ENCODE data around the gene DCC. TPM values are rescaled to one million over a fixed set of nuclear protein-coding genes. Genes with fewer than 3 reads are reported as not detected.

Gene DCC
- total RNA-seq, 2 donors from 2014 or later = not detected

DNA sequence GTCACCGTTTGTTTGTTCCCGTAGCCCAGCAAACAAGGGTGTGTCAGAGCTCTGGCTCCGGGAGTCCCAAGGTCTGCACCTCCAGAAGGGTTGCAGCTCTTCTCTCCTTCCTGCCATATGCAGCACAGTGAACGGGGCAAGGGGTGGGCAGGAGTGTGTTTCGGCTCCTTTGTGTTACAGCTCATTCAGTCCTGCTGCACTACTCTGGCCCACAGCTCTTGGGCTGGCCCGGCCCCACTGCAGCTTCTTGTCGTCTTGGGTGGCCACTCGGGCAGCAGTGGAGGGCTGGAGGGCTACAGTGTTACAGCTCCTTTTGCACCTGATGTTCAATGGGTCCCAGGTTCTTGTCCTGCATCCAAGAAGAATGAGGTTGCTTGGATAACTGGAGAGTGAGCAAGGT is 408.3 kb downstream of the DCC start:
- Mint-ChIP-seq H3K36me3 (no peaks in the 10 kb centered on the region), H3K27ac (no peak overlapping the region)
- no peak for ATAC-seq

DNA sequence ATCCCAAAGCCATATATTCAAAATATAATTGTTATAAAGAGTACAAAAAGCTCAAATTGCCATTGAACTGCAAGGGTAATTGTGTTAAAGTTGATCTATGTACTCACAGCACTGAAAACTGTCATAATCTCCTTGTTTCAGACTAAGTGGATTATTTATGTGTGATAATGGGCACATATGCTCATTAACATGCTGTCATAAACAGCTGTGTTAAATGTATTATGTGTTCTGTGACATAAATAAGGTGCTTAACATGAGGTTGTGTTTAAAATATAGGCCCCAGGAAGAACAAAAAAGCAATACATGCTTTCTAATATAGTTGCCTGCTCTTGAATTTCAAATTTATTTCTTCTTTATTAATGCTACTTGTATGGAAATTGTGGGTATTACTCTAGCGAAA is 409.5 kb downstream of the DCC start:
- Mint-ChIP-seq H3K9me3 (peaks cover 4% of the 10 kb centered on the region), H3K27me3 (no peaks in the 10 kb centered on the region), H3K4me1 (ENCODE audit: low read depth in 2 of 2) (no peaks in the 10 kb centered on the region), H3K4me3 (no peak overlapping the region), H3K36me3 (no peaks in the 10 kb centered on the region), H3K27ac (no peak overlapping the region)
- DNase-seq (ENCODE audit: low spot score) = no peak
- ATAC-seq = no peak

More for the DNA sequence above, 408.3 kb downstream of the DCC start:
- no peak for DNase-seq (ENCODE audit: low spot score)
- H3K4me3 Mint-ChIP-seq = no peak overlapping the region
- H3K9me3 Mint-ChIP-seq = peaks cover 4% of the 10 kb centered on the region
- H3K27me3 Mint-ChIP-seq = no peaks in the 10 kb centered on the region
- no peaks in the 10 kb centered on the region for H3K4me1 Mint-ChIP-seq (ENCODE audit: low read depth in 2 of 2)

DNA sequence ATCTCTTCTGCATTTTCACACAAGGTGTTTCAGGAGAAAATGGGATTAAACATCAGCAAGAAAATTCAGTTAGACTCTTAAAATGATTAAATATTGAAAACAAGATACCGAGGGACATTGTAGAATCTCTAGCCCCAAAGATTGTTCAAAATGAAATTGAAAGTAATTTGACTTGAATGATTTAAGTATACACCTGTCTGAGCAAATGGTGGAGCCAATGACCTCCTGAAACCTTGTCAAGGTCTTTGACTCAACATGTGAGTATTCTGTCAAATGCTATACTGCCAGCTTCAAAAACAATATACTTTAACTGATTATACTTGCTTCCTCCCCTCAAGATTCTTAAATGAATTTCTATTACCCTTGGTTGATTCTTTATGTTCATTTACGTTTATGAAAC is 411.0 kb downstream of the DCC start:
- DNase-seq (ENCODE audit: low spot score) (no peak), ATAC-seq (no peak)
- peaks cover 8% of the 10 kb centered on the region for H3K9me3 Mint-ChIP-seq
- no peaks in the 10 kb centered on the region for H3K4me1 Mint-ChIP-seq (ENCODE audit: low read depth in 2 of 2)
- H3K27ac Mint-ChIP-seq = no peak overlapping the region
- H3K4me3 Mint-ChIP-seq = no peak overlapping the region
- H3K36me3 Mint-ChIP-seq = no peaks in the 10 kb centered on the region
- H3K27me3 Mint-ChIP-seq = no peaks in the 10 kb centered on the region

DNA sequence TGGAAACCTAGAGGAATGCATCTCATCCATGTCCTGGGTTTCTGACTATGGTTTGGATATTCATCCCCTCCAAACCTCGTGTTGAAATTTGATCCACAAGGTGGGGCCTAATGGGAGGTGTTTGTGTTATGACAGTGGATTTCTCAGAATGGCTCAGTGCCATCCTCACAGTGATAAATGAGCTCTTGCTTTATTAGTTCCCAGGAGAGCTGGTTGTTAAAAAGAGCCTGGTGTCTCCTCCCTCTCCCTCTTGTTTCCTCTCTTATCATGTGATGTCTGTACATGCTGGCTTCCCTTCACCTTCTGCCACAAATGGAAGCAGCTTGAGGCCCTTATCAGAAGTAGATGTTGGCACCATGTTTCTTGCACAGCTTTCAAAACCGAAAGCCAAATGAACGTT is 424.3 kb downstream of the DCC start:
- Mint-ChIP-seq H3K36me3 (no peaks in the 10 kb centered on the region), H3K9me3 (peaks cover 11% of the 10 kb centered on the region), H3K27ac (no peak overlapping the region), H3K4me3 (no peak overlapping the region), H3K27me3 (no peaks in the 10 kb centered on the region), H3K4me1 (ENCODE audit: low read depth in 2 of 2) (no peaks in the 10 kb centered on the region)
- ATAC-seq (no peak), DNase-seq (ENCODE audit: low spot score) (no peak)

DNA sequence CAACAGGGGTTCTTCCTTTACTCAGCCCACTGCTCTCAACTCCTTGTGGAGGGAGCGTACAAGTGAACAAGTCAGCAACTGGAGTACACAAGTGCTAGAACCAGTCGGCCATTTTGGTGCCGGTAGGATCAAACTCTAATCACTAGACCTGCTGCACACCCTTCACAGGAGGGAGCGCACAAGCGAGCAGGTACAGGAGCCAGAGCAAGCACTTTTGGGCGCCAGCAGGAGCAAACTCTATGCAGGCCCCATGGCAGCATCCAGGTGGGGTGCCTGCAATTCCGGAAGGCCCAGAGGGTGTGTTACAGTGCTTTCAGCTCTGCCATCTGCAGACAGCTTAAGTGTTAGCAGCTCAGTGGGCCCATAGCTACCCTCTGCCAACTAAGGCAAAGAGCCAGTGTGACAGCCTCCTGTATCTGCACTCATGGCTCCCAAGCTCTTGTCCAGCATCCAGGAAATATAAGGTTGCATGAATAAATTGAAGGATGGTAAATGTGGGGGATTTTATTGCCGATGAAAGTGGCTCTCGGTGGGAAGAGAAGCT is 426.1 kb downstream of the DCC start:
- H3K4me1 Mint-ChIP-seq (ENCODE audit: low read depth in 2 of 2) = no peaks in the 10 kb centered on the region
- no peak for ATAC-seq
- DNase-seq (ENCODE audit: low spot score) = no peak
- peaks cover 13% of the 10 kb centered on the region for H3K9me3 Mint-ChIP-seq
- no peaks in the 10 kb centered on the region for H3K27me3 Mint-ChIP-seq
- H3K27ac Mint-ChIP-seq = no peak overlapping the region
- H3K4me3 Mint-ChIP-seq = no peak overlapping the region
- H3K36me3 Mint-ChIP-seq = no peaks in the 10 kb centered on the region

DNA sequence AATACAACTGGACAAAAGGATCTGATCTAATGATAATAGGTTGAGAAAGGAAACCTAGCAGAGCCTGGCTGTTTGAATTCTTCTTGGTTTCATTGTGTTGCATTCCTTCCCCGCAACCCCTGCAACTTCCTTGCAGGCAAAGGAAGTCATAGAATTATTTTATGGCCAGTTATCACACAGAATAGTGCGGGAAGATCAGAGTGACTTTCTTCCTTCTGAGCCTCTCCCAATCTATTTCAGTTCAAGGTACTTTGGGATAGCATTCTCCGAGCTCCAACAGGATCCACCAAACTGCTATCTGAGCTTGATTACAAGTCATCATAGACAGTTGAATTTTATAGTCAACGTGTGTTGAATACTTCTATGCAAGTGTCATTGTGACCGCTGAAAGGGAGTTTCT is 441.1 kb downstream of the DCC start:
- H3K27me3 Mint-ChIP-seq = no peaks in the 10 kb centered on the region
- no peaks in the 10 kb centered on the region for H3K36me3 Mint-ChIP-seq
- H3K4me1 Mint-ChIP-seq (ENCODE audit: low read depth in 2 of 2) = no peaks in the 10 kb centered on the region
- no peak for ATAC-seq
- H3K27ac Mint-ChIP-seq = no peak overlapping the region
- peaks cover 20% of the 10 kb centered on the region for H3K9me3 Mint-ChIP-seq
- no peak overlapping the region for H3K4me3 Mint-ChIP-seq
- no peak for DNase-seq (ENCODE audit: low spot score)

DNA sequence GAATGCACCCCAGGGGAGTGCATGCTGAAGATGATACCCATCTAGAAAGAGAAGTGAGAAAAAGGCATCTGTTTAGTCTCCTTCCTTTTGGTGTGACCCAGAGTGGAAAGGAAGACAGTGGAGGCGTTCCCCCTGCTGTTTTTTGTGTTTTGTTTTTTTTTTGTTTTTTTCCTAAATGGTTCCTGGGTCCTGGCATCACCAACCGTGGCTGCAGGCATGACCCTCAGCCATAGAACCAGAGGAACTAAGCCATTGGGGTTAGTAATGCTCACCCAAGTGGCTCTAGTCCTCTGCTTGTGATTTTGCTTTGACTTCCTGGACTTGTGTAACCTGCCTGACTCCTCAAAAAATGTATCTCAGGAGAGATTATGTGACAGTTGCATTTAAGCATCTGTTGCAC is 451.3 kb downstream of the DCC start:
- Mint-ChIP-seq H3K4me1 (ENCODE audit: low read depth in 2 of 2) (no peaks in the 10 kb centered on the region), H3K9me3 (peaks cover 23% of the 10 kb centered on the region), H3K4me3 (no peak overlapping the region), H3K27me3 (no peaks in the 10 kb centered on the region), H3K27ac (no peak overlapping the region), H3K36me3 (peaks cover 21% of the 10 kb centered on the region)
- no peak for ATAC-seq
- DNase-seq (ENCODE audit: low spot score) = no peak

DNA sequence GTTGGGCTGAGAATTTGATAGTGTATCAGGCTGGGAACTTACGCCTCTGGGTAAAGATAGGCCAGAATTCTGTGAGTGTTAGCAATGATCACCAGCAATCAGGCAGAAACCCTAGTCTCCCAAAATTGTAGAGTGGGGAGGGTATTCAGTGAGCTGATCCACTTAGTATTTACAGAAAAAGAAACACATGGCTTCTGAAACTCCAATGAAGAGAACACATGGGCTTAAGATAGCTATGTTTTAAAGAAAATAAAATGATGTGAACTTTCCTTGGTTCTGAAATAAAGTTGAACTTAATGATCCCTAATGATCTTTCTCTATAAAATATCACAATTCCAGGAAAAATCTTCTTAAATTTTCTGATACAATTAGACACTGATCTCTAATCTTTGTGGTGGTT is 472.8 kb downstream of the DCC start:
- H3K4me1 Mint-ChIP-seq (ENCODE audit: low read depth in 2 of 2) = no peaks in the 10 kb centered on the region
- no peak overlapping the region for H3K27ac Mint-ChIP-seq
- H3K27me3 Mint-ChIP-seq = no peaks in the 10 kb centered on the region
- no peaks in the 10 kb centered on the region for H3K36me3 Mint-ChIP-seq
- peaks cover 20% of the 10 kb centered on the region for H3K9me3 Mint-ChIP-seq
- DNase-seq (ENCODE audit: low spot score) (no peak), ATAC-seq (no peak)
- no peak overlapping the region for H3K4me3 Mint-ChIP-seq

DNA sequence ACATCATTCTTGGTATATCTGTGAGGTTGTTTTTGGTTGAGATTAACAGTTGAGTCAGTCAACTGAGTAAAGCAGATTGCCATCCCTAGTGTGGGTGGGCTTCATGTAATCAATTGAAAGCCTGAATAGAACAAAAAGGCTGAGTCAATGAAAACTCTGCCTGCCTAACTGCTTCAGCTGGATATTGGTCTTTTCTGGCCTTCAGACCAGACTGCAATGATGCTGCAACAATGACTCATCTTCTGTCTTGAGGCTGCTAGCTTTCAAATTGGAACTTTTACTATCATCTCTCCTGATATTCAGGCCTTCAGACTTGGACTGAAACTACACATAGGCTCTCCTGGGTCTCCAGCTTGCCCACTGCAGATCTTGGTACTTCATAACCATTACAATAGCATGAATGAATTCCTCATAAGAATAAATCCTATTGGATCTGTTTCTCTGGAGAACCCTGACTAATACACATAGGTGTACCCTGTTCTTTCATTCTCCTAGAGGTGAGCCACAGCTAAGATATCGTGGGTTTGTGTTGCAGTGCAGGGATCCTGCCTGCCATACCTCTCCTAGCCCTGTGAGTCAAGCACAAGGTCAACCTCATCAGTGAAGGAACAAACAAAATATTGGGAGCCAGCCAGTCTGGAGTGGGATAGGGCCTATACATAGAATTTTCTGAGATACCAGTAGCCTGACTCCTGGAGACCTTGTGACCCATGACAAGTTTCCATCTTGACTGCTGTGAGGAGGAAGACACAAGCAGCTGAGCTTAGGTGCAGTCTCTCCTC is 473.8 kb downstream of the DCC start:
- no peak for DNase-seq (ENCODE audit: low spot score)
- H3K27ac Mint-ChIP-seq = no peak overlapping the region
- H3K36me3 Mint-ChIP-seq = no peaks in the 10 kb centered on the region
- H3K4me1 Mint-ChIP-seq (ENCODE audit: low read depth in 2 of 2) = no peaks in the 10 kb centered on the region
- ATAC-seq = peak in 1 of 2 donors; percentile 20
- H3K4me3 Mint-ChIP-seq = no peak overlapping the region
- no peaks in the 10 kb centered on the region for H3K27me3 Mint-ChIP-seq
- H3K9me3 Mint-ChIP-seq = peaks cover 15% of the 10 kb centered on the region

DNA sequence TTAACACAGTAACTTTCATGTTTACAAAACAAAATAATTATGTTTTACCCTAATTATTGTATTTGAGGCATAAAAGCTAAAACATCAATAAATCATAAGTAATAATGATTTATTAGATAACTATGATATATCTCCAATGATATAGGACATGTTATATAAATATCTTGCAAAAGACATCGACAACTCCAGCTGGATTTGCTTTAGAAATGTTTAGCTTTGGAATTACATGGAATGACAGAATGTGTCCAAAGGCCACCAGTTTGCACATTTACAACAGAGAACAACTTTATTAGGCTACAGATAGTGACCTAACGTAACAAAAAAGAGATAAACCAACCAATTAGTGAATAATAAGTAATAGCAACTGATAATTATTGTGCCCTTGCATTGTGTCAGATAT is 475.7 kb downstream of the DCC start:
- ATAC-seq (no peak), DNase-seq (ENCODE audit: low spot score) (no peak)
- no peaks in the 10 kb centered on the region for H3K27me3 Mint-ChIP-seq
- no peak overlapping the region for H3K4me3 Mint-ChIP-seq
- no peaks in the 10 kb centered on the region for H3K4me1 Mint-ChIP-seq (ENCODE audit: low read depth in 2 of 2)
- H3K27ac Mint-ChIP-seq = no peak overlapping the region
- peaks cover 10% of the 10 kb centered on the region for H3K9me3 Mint-ChIP-seq
- H3K36me3 Mint-ChIP-seq = no peaks in the 10 kb centered on the region

DNA sequence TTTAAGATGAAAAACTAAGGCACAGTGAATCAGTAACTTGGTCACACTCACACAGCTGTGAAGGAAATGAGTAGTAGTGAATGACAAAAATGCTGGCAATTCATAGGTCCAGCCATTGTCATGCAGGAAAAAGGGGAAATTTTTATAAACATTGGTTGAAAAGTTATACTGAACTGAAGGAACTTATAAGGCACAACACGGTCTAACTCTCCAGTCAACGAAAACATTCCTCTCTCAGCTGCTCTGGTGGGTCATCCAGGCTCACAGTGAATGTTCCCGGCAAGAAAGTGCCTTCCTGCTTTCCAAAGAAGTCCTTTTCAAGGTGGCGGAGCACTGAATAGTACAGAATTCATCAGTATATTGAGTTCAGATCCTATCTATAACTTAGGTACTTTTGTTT is 476.1 kb downstream of the DCC start:
- Mint-ChIP-seq H3K4me3 (no peak overlapping the region), H3K4me1 (ENCODE audit: low read depth in 2 of 2) (no peaks in the 10 kb centered on the region), H3K27me3 (no peaks in the 10 kb centered on the region), H3K9me3 (peaks cover 11% of the 10 kb centered on the region), H3K27ac (no peak overlapping the region), H3K36me3 (no peaks in the 10 kb centered on the region)
- ATAC-seq (no peak), DNase-seq (ENCODE audit: low spot score) (no peak)

DNA sequence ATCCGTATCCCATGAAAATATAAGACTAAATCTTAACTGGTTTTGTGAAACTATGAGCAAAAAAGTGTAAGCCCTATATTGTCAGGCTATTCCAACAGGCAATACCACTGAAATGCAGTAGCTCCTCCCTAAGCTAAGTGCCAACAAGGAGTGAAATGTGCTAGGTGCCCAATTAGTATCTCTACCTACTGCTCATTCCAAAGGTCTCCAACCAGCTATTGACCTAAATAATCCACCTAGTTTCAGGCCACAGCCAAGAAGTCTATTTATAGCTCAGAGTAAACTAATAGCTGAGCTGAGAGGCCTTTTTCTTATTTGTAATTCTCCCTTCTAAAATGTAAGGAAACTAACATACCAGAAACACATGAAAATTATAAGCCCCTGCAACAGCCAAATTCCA is 482.2 kb downstream of the DCC start:
- ATAC-seq (no peak), DNase-seq (ENCODE audit: low spot score) (no peak)
- Mint-ChIP-seq H3K4me1 (ENCODE audit: low read depth in 2 of 2) (no peaks in the 10 kb centered on the region), H3K27me3 (no peaks in the 10 kb centered on the region), H3K27ac (no peak overlapping the region), H3K36me3 (no peaks in the 10 kb centered on the region), H3K4me3 (no peak overlapping the region), H3K9me3 (peaks cover 9% of the 10 kb centered on the region)

DNA sequence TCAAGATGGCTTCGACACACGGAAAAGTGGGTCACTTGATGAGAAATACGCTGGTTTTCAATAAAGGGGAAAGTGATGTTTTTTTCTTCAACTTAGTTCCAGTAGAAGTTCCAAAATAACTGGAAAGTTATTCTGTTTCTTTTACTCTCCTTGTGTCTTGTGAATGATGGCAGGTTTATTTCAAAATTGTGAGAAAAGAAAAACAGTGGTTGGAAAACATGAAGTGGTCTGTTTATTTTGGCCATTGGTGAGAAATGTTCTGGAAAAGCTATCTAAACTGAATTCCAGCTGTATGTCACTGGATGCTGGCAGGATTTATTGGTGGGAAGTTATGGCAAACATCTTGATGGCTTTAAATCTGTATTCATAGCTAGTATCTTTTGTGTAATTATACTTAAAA is 484.1 kb downstream of the DCC start:
- no peak for ATAC-seq
- no peaks in the 10 kb centered on the region for H3K4me1 Mint-ChIP-seq (ENCODE audit: low read depth in 2 of 2)
- H3K27me3 Mint-ChIP-seq = no peaks in the 10 kb centered on the region
- no peak overlapping the region for H3K4me3 Mint-ChIP-seq
- no peaks in the 10 kb centered on the region for H3K36me3 Mint-ChIP-seq
- peaks cover 9% of the 10 kb centered on the region for H3K9me3 Mint-ChIP-seq
- H3K27ac Mint-ChIP-seq = no peak overlapping the region
- no peak for DNase-seq (ENCODE audit: low spot score)

DNA sequence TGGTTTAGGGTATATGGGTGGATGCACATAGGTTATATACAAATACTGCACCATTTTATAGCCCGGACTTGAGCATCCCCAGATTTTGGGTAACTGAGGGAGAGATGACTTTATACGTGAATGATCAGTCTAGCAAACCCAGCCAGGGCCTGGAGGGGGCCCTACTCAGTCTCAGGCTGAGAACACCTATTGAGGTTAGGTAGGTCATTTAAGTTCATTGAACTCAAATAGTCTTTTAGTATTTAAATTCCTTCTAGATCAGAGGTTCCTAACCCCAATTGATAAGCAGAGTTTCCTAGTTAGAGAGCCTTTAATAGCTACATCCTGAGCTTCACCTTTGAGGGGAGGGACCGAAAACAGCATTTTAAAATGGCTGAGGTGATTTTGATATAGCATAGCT is 487.0 kb downstream of the DCC start:
- no peak overlapping the region for H3K27ac Mint-ChIP-seq
- H3K4me1 Mint-ChIP-seq (ENCODE audit: low read depth in 2 of 2) = no peaks in the 10 kb centered on the region
- H3K9me3 Mint-ChIP-seq = peaks cover 11% of the 10 kb centered on the region
- ATAC-seq (no peak), DNase-seq (ENCODE audit: low spot score) (no peak)
- no peak overlapping the region for H3K4me3 Mint-ChIP-seq
- no peaks in the 10 kb centered on the region for H3K27me3 Mint-ChIP-seq
- H3K36me3 Mint-ChIP-seq = no peaks in the 10 kb centered on the region

DNA sequence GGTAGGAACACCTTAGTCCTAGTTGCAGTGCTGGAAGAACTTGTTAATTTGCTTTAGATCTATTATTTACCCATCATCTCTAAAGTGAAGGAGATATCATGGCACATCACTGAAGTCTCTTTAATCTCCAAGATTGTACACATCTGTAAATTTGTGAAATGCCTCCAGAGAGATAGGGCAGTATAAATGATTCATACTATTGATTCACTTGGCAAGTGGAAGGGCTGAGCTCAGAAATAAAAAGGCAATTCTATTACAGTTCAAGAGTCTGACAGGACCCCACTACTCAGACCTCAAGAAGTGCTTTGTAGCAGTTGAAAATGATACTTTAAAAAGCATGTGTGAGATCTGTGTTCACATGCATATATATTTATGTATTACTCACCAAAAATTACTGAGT is 489.3 kb downstream of the DCC start:
- no peak for ATAC-seq
- Mint-ChIP-seq H3K4me1 (ENCODE audit: low read depth in 2 of 2) (no peaks in the 10 kb centered on the region), H3K27me3 (no peaks in the 10 kb centered on the region), H3K36me3 (no peaks in the 10 kb centered on the region), H3K4me3 (no peak overlapping the region), H3K9me3 (peaks cover 11% of the 10 kb centered on the region), H3K27ac (no peak overlapping the region)
- DNase-seq (ENCODE audit: low spot score) = no peak

Data from natural killer cell treated with Interleukin-12 subunit alpha and Interleukin-12 subunit beta and Interleukin-15 and Interleukin-18, amount 100 ng/mL, for 72 hours (primary cell).